NCI-H1105 (cell line): ENCODE data around the gene KCNH5.

Source experiments
- DNase-seq: peaks from one replicate; lab custom pipeline; 2025; lab: John Stamatoyannopoulos, UW

The KCNH5 gene

GRCh38 chr14:62674563-62675237, 370.6 kb downstream of the KCNH5 start:
- no peak for DNase-seq

GRCh38 chr14:62673014-62673755, 372.1 kb downstream of the KCNH5 start:
- DNase-seq, result no peak

GRCh38 chr14:62670526-62670925, 374.7 kb downstream of the KCNH5 start:
- no peak for DNase-seq

DNA sequence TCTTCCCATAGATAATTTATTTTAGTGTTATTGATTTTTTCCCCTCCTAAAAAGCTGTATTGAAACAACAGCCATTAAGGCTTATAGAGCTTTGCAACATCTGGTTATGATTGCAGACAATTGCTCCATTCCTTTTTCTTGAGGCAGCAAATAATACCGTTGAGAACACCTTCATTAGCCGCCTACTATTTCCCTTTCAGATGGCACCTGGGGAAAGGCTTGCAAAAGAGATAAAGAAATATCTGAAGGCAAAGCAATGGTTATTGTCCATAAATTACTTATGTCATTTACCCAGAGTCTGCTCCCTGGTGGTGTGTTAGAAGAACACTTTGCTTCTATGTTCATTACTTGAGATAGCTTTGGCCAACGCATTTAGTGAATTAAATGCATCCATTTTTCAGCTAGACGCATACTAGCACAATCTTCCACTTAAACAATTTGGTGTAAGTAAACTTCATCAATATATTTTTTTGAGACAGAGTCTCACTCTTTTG, 377.8 kb downstream of the KCNH5 start:
- DNase-seq, result no peak

DNA sequence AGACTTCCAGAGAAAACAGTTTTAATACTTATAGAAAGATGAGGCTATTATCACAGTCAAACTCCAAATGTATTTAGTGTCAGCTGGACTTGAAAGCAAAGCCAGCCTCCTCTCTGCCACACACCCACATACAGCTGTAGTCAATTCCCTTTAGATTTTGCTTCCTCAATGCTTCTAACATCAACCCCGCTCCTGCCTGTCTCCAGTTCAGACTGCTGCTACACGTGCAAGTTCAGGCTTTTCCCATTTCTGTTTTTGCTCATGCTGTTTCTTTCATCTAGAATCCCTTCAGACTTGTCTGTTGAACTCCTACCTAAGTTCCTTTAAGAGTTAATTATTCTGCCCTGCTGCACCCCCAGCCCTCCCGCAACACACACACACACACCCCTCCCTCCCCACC, 380.0 kb downstream of the KCNH5 start:
- DNase-seq, result no peak

DNA sequence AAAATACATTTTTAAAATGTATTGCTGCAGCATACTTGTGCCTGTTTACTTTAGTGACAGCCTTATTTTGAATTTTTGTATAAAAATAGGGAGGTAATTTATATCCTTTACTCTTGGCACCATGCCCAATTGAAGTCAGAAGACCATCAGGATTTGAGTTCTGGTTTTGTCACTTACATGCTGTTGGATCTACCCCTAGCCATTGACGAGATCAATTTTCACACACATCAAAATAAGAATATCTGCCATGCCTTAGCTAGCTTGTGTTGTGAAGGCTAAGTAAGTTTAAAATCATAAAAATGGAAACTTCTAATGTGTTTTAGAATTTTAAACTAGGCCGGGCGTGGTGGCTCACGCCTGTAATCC, 381.8 kb downstream of the KCNH5 start:
- no peak for DNase-seq

DNA sequence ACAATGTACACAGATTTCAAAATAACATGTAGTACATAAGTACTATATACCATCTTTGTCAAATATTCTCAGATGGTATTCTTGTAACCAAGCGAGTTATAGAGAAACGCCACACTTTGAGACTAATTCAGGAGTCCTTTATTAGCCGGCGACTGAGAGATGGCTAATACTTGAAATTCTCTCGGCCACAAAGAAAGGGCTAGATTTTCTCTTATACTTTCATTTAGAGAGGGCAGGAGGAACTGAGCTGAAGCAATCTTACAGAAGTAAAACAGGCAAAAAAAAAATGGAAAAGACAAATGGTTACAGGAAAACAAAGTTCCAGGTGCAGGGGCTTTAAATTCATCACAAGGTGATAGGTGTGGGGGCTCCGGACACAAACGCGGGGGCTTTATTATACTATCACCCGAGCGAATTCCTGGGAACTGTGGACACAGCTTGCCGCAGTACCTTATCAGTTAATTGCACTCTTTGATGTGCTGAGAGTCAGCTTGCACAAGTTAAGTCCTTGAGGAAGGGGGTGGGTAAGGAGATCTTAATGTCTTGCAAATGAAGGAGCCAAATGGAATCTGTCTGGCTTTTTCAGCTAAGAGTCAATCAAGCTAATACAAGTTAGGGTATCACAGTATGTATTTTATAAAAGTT, 382.3 kb downstream of the KCNH5 start:
- no peak for DNase-seq

DNA sequence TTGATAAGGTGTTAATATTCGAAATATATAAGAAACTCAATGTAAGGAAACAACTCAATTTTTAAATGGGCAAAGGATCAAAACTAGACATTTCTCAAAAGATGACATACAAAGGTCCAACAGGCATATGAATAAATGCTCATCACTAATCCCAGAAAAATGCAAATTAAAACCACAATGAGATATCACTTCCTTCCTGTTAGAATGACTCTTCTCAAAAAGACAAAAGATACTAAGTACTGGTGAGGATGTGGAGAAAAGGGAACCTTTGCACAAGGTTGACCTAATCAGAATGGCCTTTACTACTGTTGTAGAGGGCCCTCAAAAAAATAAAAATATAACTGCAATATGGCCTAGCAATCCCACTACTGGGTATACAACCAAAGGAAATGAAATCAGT, 383.4 kb downstream of the KCNH5 start:
- no peak for DNase-seq

DNA sequence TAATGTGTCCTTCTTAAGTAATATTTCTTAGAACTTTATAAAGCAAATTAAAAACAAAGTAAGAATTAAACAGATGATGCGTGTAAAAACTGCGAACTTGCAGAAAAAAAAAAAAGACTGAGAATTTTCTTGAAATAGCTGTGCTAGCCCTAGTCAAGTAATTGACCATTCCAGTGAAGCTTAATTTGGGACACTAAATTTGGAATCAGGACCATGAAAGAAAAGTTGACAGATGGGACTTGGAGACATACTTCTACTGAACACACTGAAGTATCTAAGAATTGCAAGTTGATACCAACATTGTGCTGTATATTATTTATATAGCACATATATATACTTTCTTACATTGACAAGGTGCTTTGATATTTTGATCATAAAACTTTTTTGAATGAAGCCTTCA, 386.6 kb downstream of the KCNH5 start:
- DNase-seq, result no peak

- DNase-seq, result no peak
Observed at GRCh38 chr14:62657376-62657775, 387.9 kb downstream of the KCNH5 start.

GRCh38 chr14:62655166-62655565, 390.1 kb downstream of the KCNH5 start:
- no peak for DNase-seq

DNA sequence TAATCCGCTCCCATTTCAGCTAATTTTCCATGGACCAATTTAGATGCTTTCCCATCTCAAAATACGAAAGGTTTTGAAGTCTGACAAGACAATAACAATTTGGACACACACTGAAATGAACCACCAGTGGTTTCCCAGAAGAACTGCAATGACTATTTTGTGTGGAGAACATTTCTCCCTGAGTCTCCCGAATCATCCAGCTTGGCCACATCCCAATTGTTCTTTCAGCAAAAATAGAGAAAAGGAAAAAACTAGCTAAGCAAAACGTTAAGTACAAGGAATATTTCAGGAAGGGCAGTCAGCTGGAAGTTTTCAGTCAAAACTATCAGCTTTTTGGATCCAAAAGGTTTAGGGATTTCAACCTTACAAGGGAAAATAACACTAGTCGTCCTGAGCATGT, 390.6 kb downstream of the KCNH5 start:
- no peak for DNase-seq
